HG03280 (cell line): ENCODE measurements around the gene HHIPL1.

Experiments used
- ATAC-seq: cut with Tn5 transposase; IDR thresholded peaks from one replicate; pipeline ENCODE4 v1.9.1; 2021; ENCODE audit warnings: mild to moderate bottlenecking, moderate library complexity; ENCODE audit not compliant: unreplicated experiment

Gene HHIPL1

DNA sequence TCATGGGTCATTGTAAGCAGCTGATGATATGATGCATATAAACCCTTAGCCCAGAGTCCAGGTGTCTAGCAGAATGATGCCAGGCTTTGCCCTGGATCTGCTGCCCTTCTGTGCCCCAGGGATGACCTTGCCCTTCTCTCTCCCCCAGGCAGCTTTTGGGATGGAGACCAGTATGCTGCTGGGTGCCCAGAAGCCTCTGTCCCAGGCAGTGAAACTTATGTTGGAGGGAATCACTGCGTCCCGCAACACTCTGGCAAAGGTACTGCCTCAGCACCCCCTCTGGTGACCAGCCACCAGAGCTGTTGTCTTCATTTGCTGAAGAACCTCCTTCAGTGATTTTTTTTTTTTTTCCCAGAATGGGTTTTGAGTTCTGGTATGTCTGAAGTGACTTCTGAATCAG lies 62.5 kb downstream of the HHIPL1 start:
- no peak for ATAC-seq

DNA sequence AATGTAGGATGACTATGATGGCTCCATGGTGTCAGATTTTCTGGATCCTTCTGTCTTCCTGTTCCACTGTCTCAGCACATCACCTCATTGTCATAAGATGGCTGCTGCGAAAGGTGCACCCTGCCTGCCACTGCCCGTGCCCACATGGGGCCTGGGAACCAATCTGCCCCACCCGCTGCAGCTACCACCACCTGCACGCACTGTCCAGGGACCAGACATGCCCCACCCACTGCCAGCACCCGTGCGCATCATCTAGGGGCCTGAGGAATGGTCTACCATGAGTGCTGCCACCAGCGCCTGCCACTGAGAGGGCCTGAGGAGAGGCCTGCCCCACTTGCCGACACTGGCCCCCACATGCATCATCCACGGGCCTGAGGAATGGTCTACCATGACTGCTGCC lies 63.0 kb downstream of the HHIPL1 start:
- ATAC-seq: no peak

DNA sequence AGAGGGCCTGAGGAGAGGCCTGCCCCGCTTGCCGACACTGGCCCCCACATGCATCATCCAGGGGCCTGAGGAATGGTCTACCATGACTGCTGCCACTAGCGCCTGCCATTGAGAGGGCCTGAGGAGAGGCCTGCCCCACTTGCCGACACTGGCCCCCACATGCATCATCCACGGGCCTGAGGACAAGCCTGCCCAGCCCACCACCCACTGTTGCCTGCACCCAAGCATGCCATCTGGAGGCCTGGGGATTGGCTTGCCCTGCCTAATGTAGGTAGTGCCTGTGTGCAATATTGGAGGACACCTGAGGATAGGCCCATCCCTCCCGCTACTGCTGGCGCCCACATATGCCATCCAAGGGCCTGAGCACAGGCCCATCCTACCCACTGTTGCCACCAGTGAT lies 63.5 kb downstream of the HHIPL1 start:
- no peak for ATAC-seq

DNA sequence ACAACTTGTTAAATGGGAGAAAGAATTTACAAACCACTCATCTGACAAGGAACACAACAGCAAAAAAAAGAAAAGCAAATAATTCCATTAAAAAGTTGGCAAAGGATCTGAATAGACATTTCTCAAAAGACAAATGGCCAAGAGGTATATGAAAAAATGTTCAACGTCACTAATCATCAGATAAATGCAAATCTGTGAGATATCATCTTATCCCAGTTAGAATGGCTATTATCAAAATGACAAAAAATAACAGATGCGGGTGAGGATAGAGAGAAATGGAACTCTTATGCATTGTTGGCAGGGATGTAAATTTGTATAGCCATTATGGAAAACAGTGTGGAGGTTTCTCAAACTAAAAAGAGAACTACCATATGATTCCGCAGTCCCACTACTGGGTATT lies 69.0 kb downstream of the HHIPL1 start:
- no peak for ATAC-seq

DNA sequence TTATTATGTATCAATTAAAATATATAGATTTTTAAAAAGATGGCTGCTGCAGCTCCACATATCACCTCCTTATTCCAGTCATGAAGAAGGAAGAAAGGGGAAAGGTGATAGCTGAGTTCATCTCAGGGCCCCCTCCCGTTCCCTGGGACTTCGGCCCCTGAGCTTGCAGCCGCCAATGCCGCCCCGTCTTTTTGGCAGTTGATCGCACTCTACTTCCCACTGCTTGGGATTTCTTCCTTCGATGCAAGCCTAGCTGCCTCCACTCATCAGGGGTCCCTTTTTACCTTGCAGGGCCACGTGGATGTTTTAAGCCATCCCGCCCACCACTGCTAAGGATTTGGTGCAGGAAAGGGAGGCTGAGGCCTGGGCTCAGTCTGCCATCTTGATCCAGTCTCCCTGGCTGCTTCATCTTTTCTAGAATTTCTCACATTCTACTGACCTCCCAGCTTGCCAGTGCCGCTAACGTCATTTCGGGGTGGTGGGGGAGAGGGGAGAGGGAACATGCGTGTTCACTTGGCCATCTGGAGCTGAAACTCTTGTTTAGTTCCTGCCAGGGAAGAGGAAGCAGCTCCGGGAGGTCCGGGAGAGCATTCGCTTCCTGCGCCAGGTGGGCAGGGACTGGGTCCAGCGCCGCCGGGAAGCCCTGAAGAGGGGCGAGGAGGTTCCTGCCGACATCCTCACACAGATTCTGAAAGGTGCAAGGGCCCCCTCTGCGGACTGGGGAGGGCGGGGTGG lies 70.5 kb downstream of the HHIPL1 start:
- ATAC-seq: no peak

DNA sequence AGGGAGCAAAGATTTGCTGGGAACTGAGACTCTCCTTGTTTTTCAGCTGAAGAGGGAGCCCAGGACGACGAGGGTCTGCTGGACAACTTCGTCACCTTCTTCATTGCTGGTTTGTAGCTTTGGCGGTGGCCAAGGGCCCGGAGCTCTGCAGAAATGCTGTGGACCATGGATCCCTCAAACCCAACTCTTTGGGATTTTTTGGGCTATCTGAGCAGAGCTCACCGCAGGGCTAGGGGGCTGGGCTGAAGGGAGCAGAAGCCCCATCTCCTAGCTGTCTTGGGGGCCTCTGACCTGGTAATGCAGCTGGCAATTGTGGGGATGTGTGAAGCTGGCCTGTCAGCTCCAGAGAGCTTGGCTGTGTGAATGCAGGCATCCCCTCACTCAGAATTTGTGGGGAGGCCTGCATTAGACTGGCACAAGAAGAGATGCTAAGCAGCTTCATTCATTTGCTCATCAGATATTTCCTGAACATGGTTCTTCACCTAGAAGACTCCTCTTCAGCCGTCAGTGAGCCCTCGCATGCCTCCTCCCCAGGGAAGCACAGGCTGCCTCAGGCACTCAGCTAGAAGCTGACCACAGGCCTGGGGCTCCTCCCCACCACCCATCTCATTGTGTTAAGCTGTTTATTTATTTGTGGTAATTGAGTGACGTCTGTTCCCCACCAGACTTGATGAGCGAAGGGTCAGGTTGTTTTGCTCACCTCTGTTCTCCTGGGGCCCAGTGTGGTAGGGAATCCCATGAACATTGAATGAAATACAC lies 71.3 kb downstream of the HHIPL1 start:
- no peak for ATAC-seq

DNA sequence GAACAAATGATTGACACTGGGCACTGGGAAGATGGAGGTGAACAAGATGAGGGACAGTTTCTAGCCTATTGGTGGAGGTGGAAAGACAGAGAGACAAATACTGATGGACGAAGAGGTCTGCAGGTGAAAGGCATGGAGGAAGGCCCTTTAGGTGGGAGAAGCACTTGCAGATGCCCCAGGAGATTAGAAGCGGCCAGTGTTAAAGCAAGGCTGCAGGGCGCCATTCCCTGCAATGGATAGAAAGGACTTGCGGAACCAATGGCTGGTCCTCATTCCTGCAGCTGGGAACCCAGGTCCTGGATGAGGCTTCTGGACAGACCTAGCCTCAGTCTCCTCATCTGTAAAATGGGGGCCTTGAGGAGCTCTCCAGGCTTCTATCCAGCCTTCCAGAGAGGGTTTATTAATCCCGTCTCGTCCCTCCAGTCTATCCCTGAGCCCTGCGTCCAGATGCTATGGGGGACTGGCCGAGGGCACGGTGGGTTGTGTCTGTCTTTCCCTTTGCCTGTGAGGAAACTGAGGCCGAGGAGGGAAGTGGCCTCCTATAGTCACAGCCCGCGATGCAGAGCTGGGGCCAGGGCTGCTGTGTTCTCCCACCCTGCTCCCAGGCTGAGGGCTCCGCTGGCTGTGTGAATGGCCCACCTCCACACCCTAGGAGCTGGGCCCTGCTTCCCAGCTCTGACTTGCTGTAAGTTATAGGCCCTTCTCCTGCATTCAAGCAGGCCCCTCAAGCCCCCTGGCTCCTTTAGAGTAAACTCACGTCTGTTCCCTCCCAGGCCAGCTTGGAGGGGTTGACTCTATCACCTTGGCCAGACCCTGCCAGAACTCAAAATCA lies 72.1 kb downstream of the HHIPL1 start:
- ATAC-seq: no peak

DNA sequence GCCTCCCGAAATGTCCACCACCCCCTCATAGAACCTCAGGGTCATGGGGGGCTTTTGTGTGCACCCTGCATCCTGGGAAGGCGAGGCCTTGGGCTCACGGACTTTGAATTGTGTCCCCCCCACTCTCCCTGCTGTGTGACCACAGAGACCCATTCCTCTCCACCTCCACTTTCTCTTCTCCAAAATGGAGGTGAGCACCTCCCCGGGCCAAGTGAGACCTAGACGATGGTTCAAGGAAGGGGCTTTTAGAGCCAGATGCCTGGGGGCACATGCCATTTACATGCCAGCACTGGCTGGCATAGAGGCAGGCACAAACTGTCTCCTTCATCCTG lies 72.7 kb downstream of the HHIPL1 start:
- no peak for ATAC-seq

DNA sequence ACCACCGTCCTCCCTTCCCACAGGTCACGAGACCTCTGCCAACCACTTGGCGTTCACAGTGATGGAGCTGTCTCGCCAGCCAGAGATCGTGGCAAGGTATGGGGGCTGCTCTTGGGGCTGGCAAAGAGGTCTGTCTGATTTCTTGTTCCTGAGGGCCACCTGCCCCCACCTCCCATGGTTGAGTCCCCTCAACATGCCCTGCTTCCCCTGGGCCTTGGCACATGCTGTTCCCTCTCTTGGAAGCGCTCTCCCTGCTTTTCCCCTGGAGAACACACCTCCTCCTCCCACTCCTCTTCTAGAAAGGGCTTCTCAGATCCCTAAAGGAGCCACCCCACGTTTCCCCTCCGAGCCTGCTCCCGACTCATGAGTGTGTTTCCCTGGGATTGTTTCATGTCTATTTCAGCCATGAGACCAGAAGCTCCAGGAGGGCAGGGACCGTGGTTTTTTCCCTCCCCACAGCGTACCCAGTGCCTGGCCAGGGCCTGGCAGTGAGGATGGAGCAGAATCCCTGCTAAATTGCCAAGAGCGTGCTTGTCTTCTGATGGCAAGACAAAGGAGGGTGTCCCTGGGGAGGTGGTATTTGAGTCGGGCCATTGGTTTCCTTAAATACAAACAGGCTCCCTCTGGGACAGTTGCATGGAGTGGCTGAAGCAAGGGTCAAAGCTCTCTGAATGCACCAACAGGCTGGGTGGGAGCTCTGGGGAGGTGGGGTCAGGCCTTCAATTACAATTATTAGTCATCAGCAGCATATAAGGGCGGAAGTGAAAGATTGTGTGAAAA lies 73.3 kb downstream of the HHIPL1 start:
- peak; percentile 64 for ATAC-seq

DNA sequence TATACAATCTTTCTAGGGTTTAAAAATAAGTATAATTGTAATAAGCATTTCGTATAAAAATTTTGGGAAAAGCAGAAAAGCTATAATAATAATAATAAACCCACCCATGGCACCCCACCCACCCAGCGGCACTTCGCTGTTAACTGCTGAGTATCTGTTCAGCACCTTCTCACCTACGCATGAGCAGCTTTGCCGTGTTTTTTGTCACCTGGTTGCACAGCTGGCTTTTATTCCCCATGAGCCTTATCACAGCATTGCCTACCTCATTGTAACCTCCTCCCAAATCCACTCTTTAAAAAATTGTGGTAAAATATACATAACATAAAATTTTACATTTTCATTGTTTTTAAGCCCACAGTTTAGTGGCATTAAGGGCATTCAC lies 73.9 kb downstream of the HHIPL1 start:
- ATAC-seq: peak; percentile 38

DNA sequence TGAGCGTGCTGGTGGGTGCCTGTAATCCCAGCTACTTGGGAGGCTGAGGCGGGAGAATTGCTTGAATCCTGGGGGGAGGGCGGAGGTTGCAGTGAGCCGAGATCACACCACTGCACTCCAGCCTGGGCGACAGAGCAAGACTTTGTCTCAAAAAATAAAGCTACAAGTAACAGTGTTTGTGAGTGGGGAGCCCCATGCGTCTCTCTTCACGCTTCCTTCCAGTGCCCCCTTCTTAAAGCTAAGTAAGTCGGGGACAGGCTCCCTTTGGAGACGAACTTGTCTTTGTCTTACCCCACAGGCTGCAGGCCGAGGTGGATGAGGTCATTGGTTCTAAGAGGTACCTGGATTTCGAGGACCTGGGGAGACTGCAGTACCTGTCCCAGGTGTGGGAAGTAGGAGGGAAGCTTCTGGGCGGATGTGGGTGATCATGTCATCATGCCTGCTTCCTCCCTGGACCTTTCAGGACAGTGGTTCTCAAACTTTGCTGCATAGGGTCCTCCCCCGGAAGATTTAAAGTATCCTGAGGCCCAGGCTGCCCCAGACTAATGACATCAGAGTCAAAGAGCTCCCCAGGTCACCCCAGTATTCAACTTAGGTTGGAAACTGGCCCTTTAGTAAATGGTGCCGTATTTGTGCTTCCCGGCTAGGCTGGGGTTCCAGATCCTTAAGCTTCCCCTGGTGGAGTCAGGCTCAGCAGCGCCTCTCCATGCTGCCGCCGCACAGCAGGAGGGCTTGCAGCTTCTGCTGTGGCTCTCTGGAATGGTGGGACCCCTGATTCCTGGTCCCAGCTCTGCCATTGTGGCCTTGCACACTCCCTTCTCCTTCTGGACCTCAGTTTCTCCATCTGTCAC lies 76.2 kb downstream of the HHIPL1 start:
- ATAC-seq: no peak

DNA sequence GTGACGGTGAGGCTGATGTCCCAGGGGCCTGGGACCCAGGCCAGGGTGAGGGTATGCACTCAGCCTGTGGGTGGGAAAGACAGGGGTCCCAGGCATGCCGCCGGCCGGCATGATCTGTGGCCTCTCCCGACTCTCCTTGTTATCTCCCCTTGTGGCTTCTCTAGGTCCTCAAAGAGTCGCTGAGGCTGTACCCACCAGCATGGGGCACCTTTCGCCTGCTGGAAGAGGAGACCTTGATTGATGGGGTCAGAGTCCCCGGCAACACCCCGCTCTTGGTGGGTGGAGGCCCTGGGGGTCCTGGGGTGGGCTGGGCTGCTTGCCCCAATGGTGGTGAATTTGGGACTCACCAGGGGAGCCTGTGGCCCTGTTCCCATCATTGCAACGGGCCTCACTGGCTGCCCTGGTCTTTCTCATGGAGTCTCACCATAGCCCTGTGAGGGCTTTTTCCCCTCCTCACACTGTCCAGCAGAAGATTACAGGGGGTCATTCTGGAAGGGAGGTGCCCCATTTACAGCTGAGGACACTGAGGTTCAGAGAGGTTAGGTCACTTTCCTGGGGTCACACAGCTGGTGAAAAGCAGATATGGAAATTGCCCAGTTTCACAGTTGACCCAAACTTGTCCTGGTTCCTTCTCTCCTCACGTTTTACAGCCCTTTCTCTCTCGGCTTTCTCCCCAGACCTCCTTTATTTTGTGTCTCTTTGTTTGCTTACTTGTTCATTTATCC lies 77.0 kb downstream of the HHIPL1 start:
- ATAC-seq: no peak

DNA sequence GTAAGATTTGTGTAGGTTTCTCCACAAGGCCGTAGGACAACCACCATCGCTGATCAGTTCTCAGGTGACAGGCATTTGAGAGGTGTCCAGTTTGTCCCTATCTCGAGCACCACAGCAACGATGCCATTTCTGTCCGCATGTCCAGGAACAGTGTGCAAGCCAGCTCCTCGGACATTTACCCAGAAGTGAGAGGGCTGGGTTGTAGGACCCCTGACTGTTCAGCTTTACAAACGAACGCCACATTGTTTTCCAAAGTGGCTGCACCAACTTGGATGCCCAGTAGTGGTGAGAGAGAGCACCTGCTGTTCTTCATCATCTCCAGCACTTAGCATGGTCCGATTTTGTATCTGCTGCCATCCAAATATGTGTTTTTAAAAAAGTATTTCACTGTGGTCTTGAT lies 77.8 kb downstream of the HHIPL1 start:
- no peak for ATAC-seq

DNA sequence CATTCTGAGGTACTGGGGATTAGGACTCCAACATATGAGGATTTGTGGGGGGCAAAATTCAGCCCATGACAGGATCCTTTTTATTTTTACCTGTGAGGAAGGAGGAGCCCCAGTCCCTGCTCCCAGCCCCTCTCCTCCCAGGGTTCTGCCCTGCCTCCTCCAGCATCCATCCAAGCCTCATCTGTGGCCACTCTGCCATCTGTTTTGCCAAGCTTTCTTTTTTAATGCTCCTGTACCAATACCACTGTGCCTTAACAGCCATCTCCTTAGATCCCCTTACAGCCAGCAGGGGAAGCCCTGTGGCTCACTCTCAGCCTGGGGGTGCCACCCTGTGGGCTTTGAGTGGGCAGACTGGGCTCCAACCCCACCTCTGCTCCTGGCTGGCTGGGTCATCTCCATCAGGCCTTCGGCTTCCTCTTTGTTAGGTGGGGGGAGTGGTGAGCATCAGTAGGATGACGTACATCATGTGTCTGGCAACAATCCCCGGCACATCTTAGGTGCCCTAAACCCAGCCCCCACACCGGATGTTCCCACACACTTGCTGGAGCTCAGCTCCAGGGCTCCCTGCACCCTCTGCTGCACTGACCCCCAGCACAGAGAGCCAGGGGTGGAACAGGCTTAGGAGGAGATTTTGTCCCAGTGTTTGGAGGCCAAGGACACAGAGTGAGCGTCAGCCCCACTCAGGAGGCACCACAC lies 79.4 kb downstream of the HHIPL1 start:
- ATAC-seq: no peak

DNA sequence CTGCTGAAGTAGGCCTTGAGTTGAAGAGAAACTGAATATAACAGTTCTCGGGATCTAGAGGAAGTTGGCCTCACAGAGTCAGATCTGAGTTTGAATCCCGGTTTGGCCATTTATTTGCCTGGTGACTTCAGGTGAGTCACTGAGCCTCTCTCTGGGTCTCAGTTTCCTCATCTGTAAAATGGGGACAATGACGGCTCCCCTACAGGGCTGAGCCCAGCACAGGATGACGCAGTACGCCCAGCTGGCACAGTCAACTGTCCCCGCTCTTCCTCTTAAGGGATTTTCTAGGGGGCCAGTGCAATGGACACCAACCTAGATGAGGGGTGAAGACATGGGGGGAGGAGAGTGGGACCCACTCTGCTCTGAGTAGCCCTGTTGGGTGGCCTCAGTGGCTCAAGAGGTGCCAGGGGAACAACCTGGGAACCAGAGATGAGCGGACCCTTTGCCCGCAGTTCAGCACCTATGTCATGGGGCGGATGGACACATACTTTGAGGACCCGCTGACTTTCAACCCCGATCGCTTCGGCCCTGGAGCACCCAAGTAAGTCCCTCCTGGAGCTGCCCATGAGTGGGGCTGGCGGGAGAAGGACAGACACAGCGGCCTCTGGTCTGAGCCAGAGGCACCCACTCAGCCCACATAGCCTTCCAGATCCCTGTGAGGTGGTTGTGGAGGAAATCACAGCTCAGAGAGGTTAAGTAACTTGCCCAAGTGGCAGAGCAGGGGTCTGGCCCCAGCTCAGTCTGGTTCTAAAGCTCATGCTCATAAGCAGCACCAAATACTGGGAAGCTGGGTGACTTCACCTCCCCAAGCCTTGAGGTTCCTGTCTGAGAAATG lies 80.2 kb downstream of the HHIPL1 start:
- no peak for ATAC-seq

DNA sequence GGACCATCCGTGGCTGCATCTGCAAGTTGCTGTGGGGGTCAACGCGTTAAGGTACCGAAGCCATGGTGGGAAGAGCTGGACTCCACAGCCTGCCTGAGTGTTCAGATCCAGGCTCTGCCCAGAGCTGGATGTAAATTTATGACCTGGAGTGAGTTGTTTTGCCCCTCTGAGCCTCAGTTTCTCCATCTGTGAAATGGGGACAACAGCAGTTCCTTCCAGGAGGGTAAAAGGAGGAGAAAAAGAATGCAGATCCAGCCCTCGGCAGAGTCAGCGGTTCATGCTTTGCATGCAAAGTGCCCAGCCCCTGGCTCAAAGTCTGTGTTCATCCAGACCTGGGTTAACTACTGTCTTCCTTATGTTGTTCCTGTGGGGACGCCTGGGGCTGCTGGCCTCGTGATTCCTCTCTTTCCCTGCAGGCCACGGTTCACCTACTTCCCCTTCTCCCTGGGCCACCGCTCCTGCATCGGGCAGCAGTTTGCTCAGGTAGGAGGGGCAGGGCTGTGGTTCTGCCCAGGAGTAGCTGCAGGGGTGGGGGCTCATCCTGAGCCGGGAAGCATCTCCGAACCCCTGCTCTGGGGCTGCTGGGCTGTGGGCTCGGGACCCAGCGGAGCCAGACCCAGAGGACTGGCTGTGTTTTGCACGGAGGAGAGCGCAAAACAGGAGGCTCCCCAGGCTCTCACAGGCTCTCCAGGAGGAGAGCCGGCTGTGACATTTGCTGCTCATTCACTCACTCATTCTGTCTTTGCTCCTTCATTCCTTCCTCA lies 81.0 kb downstream of the HHIPL1 start:
- no peak for ATAC-seq

DNA sequence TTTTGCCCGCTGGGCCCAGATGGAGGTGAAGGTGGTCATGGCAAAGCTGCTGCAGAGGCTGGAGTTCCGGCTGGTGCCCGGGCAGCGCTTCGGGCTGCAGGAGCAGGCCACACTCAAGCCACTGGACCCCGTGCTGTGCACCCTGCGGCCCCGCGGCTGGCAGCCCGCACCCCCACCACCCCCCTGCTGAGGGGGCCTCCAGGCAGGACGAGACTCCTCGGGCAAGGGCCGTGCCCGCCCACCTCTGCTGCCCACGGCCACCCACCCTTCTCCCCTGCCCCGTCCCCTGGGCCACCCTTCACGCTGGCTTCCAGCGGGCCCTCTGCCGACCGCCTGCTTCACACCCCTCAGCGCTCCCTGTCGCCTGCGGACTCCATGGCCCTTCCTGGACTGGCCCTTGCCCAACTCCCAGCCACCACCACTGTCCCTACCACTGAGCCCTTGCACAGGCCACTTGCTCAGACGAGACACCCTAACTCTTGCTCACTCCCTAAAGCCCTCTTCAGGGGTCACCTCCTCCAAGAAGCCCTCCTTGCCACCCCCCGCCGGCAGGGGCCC lies 81.7 kb downstream of the HHIPL1 start:
- ATAC-seq: no peak
